HG03039 (cell line): Measurements from ENCODE around the gene NKD2.
"Not testable (repeated sequence)": the region's sequence is repeated elsewhere in the genome, so short reads cannot be mapped to it uniquely, and the experiment has no call there.

Source experiments
- ATAC-seq: cut with Tn5 transposase; IDR thresholded peaks from one replicate; pipeline ENCODE4 v1.9.1; 2021; ENCODE audit warnings: mild to moderate bottlenecking, moderate library complexity; ENCODE audit not compliant: unreplicated experiment

NKD2 gene

DNA sequence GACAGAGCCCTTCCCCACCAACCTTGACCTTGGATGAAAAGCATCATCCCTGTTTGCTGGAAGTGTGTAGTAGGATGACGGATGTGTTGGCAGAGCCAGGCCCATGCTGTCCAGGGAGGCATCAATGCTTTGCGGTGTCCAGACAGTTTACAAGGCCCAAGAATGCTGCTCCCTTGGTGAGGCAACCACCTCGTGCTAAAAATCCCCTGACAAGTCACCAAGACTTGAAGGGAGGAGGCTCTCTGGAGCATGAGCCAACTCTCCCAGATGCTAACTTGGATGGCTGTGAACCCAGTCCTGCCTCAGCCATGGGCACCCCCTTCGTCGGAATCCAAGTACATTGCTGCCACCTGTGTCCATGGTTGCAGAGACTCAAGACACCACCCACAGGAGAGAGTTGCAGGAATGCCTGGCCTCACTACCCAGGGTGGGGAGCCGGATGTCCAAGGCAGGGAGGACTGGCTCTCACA, 9.5 kb upstream of the NKD2 start:
- ATAC-seq, result no peak

DNA sequence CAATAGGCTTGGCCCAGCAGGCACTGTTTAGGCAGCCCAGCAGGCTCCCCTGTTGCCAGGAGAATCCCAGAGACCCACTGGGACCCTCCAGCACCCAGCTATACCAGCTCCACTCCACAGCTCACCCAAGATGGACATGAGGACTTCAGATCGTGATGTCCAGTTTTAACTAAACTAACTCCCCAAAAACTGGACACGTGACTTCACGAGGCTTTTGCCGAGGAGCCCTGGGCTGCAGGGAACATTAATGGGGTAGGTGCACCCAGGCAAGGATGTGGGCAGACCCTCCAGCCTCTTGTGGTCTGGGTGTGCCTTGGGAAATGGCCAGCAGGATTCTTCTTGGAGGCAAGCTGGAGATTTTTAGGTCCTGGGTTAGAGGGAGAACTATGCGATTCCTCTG, 8.9 kb upstream of the NKD2 start:
- no peak for ATAC-seq

DNA sequence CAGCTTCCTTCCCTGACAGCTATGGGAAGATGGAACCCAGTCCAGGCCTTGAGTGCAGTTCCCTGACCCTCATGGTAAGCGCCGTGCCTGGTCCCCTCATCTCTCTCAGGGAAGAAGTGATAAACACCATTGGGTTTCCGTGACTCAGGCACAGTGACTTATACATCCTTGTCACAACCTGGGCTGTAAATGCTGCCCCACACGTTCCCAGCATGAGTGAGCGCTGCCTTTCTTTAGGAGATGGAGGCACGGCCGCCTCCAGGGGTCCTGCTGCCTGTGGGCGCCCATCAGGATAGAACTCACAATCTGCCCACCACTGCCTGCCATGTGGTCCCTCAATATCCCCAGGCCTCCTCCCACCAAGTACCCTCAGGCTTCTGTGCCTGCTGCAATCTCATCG, 8.3 kb upstream of the NKD2 start:
- no peak for ATAC-seq

DNA sequence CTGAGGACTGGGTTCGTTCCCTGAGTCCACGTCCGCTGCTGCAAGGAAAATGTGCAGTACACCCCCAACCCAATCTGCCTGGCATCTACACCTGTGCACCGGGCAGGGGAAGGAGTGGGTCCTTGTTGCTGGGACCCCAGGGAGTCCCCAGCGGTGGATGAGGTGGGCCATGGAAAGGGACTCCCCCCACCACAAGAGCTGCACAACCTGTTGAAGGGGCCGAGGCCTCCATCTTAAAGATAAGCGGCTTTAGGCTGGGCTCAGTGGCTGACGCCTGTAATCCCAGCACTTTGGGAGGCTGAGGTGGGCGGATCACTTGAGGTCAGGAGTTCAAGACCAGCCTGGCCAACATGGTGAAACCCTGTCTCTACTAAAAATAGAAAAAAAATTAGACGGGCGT, 7.8 kb upstream of the NKD2 start:
- not testable (repeated sequence) for ATAC-seq

DNA sequence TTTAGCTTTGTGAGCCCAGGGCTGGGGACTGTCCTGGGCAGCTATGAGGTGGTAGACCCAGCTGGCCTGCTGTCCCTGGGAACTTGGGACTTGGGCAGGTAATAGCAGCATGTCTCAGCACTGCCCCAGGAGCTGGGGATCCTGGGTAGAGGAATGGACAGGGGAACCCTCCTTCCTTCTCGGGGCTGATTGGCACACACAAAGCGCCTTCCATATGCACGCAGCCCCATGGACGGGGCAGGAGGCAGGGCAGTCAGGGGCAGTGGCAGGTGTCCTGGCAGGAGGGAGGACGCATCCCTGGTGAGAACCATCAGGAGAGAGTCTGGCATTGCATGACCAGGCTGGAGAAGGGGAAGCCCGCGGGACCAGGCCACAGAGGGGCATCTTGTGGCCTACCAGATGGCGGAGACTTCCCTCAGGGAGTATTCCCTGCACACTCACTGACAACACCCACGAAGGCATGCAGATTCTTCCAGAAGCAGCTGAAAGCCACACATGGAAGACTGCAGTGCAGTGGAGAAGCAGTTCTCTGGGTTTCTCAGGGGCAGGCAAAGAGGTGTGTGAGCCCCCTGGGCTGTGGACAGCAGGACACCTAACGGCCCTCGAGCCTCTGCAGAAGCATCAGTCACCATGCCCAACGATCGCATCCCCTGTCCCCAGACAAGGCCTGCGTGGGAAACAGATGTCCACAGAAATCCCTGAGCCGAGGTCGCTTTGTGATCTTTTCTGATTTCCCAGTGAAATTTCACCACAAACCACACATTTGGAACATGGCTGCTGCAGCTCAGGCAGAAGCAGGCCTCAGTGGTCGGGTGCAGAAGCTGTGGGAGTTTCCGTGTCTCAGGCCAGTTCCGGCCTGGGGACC, 7.0 kb upstream of the NKD2 start:
- no peak for ATAC-seq

DNA sequence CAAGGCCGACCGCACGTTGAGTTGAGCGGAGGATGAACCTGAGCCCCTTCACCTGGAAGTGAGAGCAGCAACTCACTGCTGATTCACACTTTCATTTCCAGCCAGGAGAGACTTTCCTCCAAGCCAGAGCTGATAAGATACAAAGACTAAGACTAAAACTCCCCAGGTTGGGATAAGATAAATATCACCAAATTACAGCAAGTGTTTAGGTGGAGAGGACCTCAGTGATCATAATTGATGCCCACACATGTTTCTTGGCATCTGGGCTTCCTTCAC, 6.4 kb upstream of the NKD2 start:
- no peak for ATAC-seq

DNA sequence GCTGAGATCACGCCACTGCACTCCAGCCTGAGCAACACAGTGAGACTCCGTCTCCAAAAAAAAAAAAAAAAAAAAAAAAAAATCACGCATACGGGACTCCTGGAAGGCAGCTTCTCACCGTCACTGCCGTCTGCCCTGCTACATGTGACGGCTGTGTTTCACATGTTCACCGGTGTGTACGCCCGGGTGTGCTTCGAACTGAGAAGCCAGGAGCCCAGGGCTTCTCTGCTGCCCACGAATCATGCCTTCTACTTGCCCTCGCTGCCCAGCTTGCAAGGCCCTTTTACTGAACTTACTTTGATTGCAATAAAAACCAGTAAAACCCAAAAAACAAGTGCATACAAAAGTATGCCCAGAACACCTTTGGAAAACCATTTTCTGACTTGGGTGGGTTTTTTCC, 5.8 kb upstream of the NKD2 start:
- ATAC-seq, result no peak

DNA sequence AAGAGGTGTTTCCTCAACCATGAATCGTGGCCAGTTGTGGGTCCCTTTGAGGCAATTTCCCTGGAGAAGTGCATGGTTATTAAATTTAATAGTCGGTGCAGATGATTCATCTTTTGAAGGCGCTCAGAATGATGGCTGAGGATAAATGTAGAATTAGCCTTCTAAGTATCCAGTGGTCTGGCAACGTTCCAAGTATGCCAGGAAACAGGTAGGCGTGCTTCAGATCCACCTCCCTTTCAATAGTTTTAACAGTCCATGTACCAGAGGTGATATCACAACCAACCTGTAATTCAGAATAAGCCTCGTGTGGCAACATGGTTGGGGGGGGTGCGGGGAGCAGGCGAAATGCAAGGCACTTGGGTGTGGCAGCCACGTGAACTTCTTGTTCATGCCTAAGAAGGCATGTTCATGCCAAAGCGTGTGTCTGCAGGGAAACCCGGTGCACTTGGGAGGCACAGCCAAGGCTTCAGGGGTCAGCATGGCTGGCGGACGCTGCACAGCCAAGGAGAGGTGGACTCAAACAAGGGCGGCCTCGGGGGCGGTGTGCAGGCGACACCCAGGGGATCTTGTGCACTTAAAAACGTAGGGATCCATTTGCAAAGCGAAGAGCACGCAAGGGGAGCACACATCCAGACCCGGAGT, 5.2 kb upstream of the NKD2 start:
- ATAC-seq, result no peak

DNA sequence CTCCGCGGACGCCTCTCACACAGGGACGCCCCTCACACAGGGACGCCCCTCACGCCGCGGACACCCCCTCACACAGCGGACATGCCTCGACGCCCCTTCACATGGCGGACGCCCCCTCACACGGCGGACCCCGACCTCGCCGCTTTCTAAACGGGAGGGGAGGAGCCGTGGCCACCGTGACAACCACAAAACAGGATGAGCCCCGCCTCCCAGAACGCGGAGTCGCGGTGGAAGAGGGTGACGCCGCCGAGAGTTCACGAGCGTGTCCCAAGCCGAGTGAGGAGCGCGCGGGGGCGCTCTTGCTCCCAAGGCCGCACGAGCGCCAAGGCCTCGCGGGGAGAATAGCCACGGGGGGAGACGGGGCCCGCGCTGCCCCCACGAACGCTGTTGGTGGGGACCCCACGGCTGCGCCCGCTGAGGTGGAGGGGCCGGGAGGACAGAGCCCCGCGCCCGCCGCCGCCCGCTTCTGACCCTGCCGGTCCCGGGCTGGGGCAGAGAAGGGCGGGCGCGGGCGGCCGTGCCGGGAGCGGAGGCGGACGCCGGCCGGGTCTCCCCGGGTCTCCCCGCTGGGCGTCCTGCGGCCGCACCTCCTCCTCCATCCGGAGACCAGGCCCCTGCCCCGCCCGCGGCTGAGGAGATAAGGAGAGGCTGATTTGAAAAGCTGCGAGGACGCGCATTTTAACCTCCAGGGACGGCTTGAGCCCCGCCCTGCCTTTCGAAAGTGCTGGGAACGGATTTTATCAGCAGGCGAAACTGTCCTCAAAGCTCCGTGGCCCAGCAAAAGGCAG, 3.9 kb upstream of the NKD2 start:
- no peak for ATAC-seq

DNA sequence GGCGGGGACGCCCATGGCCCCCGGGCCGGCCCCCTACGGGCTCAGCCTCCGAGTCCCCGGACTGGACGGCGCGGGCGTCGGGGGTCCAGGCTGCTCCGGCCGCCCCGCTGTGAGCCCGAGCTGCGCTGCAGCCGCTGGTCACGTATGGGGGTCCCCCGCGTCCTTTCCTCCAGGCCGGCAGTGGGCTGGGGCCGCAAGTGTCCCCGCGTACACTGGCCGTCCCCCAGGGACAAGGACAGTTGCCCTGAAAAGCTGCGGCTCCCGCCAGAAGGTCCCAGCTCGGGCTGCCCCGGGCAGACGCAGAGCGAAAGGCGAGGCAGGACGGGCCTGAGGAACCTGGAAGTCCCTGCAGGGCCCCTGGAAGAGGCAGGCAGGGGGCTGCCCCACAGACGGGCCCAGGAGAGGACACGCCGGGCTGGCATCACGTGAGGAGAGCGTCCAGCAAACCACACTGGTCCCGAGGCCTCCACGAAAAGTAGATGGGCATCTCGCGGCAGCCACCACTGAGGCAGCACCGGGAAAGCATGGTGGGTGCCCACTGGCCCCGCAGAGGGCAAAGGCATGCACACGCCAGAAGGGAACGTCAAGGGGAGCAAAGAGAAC, 3.3 kb upstream of the NKD2 start:
- no peak for ATAC-seq

DNA sequence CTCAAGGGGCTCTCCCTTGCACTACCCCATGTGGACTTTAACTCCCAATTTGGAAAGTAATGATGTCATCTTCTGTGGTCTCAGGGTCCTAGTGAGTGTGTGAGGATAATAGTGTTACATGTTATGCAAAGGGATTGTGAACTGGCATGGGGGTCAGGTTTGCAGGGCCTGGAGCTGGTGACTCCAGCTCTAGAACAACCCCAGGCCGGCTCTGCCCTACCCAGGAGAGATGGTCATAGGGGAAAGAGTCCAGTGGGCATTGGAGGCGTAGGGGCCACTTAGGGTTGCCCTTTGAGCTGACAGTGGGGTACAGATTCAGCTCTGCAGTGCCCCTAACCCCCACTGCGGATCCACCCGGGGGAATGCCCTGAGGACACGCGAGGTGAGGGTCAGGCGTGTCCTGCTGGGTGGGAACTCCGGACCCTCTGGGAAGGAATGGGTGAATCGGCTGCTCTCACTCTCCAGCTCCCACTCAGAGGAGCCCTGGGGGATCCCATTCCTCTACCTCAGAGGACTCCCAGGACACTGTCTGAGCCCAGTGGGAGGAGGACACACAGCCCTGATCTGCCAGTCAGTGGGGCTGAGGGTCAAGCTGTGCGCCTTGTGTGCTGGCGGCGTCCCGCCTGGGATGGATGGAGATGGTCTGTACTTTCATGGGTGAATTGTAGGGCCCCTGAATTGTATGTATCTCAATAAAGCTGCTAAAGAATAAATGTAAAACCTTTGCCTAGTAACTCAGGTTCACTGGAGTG, 2.5 kb upstream of the NKD2 start:
- no peak for ATAC-seq

DNA sequence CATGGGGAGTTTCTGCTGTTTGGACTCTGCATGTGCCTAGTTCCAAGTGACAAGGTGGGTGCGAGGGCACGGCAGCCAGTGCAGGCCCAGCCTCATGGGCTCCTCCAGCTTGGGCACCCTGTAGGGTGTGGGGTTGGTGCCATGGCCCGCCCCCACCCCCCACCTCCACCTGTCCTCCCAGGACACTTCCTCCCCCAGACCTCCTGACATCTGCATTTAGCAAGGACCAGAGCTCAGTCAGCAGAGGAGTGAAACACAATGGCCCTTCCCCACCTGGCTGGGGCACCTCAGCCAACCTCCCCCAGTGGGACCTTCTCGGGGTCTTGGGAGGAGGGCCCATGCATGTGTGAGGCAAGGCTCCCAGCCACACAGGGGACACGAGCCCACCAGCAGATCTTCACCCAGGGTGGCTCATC, 1.9 kb upstream of the NKD2 start:
- ATAC-seq, result no peak

DNA sequence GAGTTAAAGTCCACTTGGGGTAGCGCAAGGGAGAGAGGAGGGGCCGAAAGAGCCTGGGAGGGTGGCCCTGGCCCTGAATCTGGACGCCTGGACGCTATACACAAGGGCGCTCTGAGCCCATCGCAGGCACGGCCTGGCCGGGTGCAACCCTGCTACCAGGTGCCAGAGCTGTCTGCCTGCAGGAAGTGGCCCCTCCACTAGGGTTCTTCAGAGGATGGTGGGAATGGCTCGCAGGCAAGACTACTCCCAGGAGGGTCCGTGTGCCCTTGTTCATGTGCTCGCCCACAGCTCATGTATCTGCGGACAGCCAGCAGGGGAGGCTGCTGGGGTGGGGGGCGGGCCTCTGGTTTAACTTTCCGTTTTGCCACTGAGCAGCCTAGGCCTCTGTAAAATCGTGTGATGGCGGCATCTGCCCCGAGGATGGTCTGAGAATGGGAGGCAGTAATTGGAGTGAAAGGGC, 1.4 kb upstream of the NKD2 start:
- no peak for ATAC-seq

DNA sequence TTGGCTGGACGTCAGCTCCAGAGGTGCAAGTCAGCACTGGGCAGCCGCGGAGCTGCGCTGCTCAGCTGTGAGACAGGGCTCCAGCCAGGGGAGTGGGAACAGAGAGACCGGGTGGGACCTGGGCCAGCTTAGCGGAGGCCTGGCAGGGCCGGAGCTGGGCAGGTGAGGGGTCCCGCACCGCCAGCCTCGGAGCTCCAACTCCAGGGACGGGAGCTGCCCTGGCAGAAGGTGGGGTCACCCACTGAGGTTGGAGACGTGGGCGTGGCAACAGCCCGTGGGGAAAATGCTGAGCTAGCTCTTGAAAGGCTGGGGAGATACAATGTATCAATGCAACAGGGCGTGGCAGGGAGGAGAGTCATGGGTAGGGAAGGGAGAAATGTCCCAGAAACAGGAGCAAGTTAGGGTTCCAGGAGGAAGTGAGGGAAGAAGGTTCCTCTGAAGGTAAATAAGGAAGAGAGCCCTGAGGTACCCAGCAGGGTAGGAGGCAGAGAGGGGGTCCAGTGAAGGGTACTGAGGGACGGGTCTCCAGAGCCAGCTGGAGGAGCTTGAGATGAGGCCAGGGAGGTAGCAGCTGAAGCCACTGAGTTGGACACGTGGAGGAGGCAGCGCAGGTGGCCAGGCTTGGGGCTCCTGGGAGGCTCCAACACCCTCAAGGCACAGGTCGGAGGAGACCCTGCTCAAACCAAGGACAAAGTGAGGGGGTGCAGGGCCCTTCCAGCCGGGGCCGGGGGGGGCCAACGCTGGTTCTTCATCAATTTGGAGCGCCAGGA, 736 bp upstream of the NKD2 start:
- no peak for ATAC-seq

DNA sequence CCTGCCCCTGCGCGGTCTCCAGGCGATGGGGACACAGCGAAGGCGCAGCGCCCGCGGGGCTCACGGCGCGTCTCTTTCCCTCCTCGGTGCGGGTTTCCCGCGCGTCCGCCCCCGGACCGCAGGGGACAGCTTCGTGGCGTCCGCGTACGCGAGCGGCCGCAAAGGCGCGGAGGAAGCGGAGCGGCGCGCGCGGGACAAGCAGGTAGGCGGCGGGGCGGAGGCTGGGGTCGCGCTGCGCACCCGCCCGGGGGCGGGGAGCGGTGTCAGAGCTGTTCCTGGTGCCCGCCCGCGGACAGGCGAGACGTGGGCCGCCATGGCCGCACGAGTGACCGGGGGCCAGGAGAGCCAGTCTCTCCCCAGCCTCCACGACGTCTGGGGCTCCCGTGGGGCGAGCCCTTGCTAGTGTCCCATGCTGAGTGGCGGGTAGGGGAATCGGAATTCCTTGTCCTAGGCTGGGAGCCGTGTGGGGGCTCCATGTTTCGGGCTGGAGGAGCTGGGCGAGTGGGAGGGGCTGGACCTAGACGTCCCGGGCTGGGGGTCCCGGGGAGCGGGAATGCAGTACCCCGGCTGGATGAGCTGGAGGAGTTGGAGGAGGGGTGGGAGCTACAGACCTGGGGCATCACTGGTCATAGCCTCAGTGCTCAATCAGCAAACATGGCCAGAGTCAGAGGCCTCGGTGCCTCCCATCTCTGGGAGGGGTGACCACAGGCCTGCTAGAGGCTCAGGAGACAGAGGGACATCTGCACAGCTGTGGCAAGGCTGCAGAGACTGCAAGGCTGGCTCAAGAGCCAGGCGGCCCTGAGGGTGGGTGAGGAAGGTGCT, 968 bp downstream of the NKD2 start:
- no peak for ATAC-seq

DNA sequence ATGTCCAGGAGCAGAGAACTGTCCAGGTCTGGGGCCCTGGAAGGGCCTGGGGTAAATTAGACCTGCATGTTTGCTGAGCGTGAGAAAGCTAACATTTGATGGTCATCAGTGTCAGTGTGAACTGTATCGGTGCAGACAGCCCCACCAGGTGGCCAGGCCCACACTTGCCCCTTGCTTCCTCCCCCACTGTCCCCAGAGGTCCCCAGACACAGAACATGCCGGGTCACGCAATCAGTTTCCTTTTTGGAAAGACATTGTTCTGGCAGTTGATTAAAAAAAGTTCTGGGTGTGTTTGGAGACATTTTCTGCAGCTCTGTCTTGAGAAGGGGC, 1.5 kb downstream of the NKD2 start:
- ATAC-seq, result no peak

DNA sequence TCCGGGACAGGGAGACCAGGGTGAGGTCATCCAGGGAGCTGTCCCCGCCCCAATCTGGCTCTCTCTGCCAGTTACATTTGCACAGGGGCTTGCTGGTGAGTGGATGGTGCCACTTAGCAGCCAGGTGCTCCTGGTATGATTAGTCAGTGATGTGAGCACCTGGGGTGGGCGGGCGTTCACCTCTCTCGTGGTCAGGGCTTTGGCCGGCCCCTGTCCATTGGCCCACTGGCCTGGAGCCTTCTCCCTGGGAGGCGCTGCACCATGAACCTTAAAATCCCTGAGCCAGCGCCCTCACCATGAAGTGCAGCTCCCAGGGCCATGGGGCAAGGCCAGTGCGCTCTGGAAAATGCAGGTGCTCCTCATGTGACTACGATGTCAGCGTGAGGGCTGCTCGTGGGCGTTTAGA, 2.0 kb downstream of the NKD2 start:
- no peak for ATAC-seq

DNA sequence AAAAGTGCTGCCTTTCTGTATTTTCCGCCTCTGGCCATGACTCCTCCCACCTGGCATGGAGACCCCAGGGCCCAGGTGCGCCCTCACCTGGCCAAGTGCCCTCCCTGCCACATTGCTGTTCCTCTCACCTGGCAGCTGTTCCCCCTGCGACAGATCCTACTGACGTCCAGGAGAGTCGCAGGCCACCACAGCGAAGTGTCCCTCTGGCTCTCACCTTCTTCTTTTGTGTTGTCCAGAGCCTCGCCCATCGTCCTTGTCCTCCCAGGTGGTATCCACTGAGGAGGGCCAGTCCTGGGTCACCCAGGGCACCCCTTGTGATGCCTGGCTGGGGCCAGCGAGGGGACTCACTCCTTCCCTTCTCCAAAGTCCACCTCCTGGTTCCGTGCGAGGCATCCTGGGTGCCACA, 2.6 kb downstream of the NKD2 start:
- ATAC-seq, result no peak

DNA sequence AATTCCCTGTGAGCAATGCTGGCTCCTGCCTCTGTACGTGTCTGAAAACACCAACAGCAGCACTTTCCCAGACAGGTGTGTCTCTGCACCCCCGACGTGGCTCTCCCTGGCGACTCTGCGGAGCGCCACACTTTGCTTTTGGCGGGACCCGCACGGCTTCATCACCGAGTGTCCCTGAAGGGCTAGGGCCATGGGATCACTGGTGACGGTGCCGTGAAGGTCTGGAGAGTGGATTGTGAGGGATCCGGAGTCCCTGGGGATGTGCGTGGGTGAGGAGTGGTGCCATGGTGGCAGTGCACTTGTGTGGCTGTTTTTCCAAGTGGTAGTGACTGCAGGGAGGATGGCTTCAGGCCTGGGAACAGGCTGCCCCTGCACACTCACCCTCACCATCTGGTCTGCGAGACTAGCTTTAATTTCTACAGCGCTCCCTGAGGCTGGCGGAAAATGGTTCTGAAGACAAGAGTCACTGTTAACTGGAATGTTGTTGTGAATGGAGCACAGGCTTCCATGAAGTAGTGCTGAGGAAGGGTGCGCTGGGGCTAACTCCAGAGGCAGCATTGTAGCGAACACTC, 3.2 kb downstream of the NKD2 start:
- no peak for ATAC-seq
